ENCODE results near the gene IFTAP.

- TF ChIP-seq, protein P1, sequence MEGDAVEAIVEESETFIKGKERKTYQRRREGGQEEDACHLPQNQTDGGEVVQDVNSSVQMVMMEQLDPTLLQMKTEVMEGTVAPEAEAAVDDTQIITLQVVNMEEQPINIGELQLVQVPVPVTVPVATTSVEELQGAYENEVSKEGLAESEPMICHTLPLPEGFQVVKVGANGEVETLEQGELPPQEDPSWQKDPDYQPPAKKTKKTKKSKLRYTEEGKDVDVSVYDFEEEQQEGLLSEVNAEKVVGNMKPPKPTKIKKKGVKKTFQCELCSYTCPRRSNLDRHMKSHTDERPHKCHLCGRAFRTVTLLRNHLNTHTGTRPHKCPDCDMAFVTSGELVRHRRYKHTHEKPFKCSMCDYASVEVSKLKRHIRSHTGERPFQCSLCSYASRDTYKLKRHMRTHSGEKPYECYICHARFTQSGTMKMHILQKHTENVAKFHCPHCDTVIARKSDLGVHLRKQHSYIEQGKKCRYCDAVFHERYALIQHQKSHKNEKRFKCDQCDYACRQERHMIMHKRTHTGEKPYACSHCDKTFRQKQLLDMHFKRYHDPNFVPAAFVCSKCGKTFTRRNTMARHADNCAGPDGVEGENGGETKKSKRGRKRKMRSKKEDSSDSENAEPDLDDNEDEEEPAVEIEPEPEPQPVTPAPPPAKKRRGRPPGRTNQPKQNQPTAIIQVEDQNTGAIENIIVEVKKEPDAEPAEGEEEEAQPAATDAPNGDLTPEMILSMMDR (IDR thresholded peaks at IDR 0.05 in 2 of 3, conservative IDR thresholded peaks at IDR 0.05 in 1 of 3; ENCODE audit: borderline replicate concordance in 1 of 3, insufficient read depth in 1 of 3, low read depth in 2 of 3, low read length in 2 of 3), result no peak
- TF ChIP-seq POLR2AphosphoS5 (IDR thresholded peaks at IDR 0.05; ENCODE audit: low read depth, low read length), result no peak
- TF ChIP-seq ELF1 (IDR thresholded peaks at IDR 0.05; ENCODE audit: borderline replicate concordance, low read depth), result no peak
- no peak for TF ChIP-seq JUND (IDR thresholded peaks at IDR 0.05)
- no peak for TF ChIP-seq TCF7L2 (IDR thresholded peaks at IDR 0.05; ENCODE audit: borderline replicate concordance, extremely low read depth, insufficient read depth, insufficient read length)
- no peak for TF ChIP-seq RAD21 (IDR thresholded peaks at IDR 0.05; ENCODE audit: low read depth)
- no peak for TF ChIP-seq YY1 (IDR thresholded peaks at IDR 0.05; ENCODE audit: extremely low read depth, insufficient replicate concordance, low read depth, low read length)
- TF ChIP-seq POLR2A (IDR thresholded peaks at IDR 0.05; ENCODE audit: borderline replicate concordance, extremely low read depth, insufficient read depth, insufficient read length), result no peak
- TF ChIP-seq EZH2 (IDR thresholded peaks at IDR 0.05), result no peak
- no peak for TF ChIP-seq REST (IDR thresholded peaks at IDR 0.05; ENCODE audit: low read depth)
- TF ChIP-seq SIN3A (IDR thresholded peaks at IDR 0.05; ENCODE audit: low read depth), result no peak
- TF ChIP-seq, protein P2, sequence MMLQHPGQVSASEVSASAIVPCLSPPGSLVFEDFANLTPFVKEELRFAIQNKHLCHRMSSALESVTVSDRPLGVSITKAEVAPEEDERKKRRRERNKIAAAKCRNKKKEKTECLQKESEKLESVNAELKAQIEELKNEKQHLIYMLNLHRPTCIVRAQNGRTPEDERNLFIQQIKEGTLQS (IDR thresholded peaks at IDR 0.05), result no peak
- TF ChIP-seq ZNF274 (IDR thresholded peaks at IDR 0.05; ENCODE audit: low read depth, low read length), result no peak
- no peak for TF ChIP-seq MAX (IDR thresholded peaks at IDR 0.05)
These were observed 35.5 kb upstream of the IFTAP start for GRCh38 chr11:36558571-36559413.
